Suprapubic skin (tissue), 3 donors: ENCODE results near the gene THTPA.

Experiments used
- POLR2A ChIP-seq, 2 donors: fragments of 450-650 bp; IDR thresholded peaks; one replicate each; pipeline ENCODE4 v1.6.1; 2017; ENCODE audit warnings: antibody characterized with exemption in 2 of 2, mild to moderate bottlenecking in 2 of 2, moderate library complexity in 2 of 2
- TF ChIP-seq, protein P1 (sequence below), 2 donors: fragments of 200-600 bp in 1 of 2; fragments of 450-650 bp in 1 of 2; sonication (generic) in 1 of 2; IDR thresholded peaks; one replicate each; pipeline ENCODE4 v1.5.1; 2016 to 2019; ENCODE audit warnings: antibody characterized with exemption in 2 of 2, mild to moderate bottlenecking in 1 of 2, moderate library complexity in 1 of 2

- TF ChIP-seq, protein P1, sequence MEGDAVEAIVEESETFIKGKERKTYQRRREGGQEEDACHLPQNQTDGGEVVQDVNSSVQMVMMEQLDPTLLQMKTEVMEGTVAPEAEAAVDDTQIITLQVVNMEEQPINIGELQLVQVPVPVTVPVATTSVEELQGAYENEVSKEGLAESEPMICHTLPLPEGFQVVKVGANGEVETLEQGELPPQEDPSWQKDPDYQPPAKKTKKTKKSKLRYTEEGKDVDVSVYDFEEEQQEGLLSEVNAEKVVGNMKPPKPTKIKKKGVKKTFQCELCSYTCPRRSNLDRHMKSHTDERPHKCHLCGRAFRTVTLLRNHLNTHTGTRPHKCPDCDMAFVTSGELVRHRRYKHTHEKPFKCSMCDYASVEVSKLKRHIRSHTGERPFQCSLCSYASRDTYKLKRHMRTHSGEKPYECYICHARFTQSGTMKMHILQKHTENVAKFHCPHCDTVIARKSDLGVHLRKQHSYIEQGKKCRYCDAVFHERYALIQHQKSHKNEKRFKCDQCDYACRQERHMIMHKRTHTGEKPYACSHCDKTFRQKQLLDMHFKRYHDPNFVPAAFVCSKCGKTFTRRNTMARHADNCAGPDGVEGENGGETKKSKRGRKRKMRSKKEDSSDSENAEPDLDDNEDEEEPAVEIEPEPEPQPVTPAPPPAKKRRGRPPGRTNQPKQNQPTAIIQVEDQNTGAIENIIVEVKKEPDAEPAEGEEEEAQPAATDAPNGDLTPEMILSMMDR (IDR thresholded peaks at IDR 0.05), result no peak
- TF ChIP-seq POLR2A (IDR thresholded peaks at IDR 0.05), result no peak
Measured at GRCh38 chr14:23556700-23557440, 799 bp downstream of the THTPA start.
